ENCODE results near the gene TMEM222.
A peak's percentile ranks its signal among the peaks of the same experiment; 100 is the strongest.
"Not testable (repeated sequence)": the region's sequence is repeated elsewhere in the genome, so short reads cannot be mapped to it uniquely, and the experiment has no call there.

Gene TMEM222, protein sequence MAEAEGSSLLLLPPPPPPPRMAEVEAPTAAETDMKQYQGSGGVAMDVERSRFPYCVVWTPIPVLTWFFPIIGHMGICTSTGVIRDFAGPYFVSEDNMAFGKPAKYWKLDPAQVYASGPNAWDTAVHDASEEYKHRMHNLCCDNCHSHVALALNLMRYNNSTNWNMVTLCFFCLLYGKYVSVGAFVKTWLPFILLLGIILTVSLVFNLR

DNA sequence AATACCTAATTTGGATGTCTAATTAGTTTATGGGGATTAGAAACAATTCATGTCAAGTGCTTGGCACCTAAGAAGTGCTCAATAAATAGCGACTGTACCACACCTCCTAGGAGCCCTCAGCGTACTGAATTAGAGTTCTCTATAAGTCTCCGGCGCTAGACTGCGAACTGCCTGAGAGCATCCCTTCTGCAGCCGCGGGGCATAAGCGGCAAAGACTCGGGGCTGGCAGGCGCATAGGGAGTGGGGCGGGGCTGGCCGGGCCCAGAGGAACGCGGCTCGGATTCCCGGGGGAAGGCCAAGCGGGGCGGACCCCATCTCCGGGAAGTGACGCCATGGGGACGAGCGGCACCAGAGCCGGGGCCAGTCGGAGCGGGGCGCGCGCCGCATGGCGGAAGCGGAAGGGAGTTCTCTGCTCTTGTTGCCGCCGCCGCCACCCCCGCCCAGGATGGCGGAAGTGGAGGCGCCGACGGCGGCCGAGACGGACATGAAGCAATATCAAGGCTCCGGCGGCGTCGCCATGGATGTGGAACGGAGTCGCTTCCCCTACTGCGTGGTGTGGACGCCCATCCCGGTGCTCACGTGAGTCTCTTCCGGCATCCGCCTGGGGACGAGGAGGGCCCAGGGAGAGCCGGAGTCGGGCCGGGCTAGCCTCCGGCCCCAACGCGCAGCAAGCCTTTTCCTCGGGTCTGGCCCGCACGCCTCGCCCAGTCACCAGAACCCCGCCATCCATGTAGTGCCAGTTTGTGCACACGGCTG lies at the start of gene TMEM222:
TMEM222 (plus strand) TSS at position 351 of the 756 bp plus-strand sequence; CDS start at position 386, 35 bp downstream.
- DNase-seq, result peak; percentile 75 to 99 (median 97)

DNA sequence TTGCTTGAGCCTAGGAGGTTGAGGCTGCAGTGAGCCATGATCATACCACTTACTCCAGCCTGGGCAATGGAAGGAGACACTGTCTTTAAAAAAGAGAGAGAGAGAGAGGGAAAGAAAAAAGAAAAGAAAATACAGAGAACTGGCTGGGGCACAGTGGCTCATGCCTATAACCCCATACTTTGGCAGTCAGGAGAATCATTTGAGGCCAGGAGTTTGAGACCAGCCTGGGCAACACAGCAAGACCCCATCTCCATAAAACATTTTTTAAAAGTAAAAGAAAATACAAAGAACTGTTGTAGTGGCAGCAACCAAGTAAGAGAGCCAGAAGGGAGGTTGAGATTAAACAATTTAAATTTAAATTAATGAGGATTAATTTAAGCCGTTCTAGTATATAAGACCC lies 47.8 kb upstream of the TMEM222 start:
- no peak for DNase-seq

DNA sequence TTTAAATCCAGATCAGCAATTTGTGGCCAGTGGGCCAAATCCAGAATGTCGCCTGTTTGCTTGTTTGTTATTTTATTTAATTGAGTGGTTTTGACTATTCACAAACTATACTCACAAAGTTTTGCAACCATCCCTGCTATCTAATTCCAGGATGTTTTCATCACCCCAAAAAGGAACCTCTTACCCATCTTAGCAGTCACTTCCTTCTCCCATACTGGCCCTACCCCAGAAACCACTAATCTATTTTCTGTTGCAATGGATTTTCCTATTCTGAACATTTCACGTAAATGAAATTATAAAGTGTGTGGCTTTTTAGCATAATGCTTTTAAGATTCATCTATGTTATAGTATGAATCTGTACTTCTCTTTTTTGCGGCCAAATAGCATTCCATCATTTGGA lies 46.3 kb upstream of the TMEM222 start:
- DNase-seq, result no peak

DNA sequence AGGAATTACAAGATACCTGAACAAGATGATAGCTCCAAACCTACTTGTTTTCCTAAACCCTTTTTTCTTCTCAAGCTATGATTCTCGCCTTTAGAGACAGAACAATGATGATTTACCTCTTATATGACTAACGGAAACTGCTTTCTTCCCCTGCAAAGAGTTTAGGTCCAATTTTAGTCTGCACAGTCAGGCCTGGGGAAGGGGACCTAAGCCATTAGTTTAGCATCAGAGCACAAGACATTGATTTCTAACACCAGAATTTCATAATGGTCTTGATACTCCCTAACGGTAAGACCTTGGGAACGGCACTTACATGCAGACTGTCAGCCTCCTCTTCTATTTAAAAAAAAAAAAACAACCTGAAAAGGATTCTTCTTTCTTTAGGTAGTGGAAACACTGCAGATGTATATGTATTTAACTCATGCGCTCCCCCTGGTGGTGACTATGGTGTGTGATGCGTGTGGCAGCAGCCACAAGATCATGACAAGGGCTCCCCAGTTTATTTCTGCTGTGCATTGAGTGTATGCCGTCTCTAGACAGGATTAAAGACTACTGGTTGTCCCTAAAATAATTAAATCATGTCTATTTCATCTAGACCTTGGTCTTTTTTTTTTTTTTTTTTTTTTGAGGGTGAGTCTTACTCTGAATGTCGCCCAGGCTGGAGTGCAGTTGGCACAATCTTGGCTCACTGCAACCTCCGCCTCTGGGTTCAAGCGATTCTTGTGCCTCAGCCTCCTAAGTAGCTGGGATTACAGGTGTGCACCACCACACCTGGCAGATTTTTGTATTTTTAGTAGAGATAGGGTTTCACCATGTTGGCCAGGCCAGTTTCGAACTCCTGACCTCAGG lies 37.3 kb upstream of the TMEM222 start:
- DNase-seq, result peak in 42 of 51 donors; percentile 2 to 88 (median 50)

DNA sequence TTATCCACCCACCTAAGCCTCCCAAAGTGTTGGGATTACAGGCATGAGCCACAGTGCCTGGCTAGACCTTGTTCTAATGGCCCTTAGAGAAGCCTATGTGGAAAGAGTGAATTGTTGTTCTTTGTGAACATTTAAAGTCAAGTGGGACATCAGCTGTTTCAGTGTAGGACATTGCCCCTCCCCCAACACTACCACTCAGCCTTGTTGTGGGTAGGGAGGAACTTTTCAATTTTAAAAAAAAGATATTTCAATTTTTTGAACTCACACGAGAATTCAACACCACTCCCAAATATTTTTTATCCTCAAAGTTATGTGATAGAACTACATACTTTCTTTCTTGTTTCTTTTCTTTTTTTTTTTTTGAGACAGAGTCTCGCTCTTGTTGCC lies 36.7 kb upstream of the TMEM222 start:
- DNase-seq, result no peak

DNA sequence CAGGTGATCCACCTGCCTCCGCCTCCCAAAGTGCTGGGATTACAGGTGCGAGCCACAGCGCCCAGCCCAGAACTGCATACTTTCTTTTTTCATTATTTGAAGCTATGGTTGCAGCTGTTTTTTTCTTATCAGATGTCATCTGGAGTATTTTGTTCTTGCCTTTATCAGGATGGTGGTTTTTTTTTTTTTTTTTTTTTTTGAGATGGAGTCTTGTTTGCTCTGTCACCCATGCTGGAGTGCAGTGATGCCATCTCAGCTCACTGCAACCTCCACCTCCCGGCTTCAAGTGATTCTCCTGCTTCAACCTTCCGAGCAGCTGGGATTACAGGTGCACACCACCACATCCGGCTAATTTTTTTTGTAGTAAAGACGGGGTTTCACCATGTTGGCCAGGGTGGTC lies 36.1 kb upstream of the TMEM222 start:
- DNase-seq, result not testable (repeated sequence)

DNA sequence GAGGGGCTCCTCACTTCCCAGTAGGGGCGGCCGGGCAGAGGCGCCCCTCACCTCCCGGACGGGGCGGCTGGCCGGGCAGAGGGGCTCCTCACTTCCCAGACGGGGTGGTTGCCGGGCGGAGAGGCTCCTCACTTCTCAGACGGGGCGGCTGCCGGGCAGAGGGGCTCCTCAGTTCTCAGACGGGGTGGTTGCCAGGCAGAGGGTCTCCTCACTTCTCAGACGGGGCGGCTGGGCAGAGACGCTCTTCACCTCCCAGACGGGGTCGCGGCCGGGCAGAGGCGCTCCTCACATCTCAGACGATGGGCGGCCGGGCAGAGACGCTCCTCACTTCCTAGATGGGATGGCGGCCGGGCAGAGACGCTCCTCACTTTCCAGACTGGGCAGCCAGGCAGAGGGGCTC lies 32.8 kb upstream of the TMEM222 start:
- not testable (repeated sequence) for DNase-seq

DNA sequence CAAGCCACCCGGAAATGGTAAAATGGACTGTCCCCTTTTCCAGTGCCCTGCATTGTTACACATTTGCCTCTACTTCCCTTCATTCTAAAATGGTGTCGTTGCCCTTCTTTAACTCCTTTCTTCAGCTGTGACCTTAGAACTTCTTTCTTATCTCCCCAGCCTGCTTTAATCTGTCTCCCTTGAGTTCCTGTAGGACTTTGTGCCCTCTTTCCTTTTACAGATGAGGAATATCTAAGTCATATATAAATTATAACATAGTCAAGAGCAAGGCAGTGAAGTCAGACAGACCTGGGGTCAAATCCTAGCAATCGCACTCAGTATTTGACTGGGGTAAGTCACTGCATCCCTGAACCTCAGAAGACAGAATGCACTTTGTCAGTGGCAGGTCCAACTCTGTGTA lies 31.4 kb upstream of the TMEM222 start:
- DNase-seq, result no peak

DNA sequence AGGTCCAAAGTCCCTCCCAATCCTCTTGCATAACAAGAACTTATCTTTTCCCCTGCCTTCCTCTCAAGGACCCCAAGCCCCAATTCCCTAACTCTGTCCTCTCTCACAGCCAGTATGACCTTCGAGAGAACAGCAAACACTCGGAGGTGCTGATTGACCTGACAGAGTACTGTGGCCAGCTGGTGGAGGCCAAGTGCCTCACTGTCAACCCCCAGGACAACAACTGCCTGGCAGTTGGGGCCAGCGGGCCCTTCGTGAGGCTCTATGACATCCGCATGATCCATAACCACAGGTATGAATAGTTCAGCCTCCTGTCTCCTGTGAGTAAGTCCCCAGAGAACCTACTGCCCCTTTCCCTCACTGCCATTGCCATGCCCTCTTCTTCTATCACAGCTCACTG lies 29.9 kb upstream of the TMEM222 start:
- no peak for DNase-seq

DNA sequence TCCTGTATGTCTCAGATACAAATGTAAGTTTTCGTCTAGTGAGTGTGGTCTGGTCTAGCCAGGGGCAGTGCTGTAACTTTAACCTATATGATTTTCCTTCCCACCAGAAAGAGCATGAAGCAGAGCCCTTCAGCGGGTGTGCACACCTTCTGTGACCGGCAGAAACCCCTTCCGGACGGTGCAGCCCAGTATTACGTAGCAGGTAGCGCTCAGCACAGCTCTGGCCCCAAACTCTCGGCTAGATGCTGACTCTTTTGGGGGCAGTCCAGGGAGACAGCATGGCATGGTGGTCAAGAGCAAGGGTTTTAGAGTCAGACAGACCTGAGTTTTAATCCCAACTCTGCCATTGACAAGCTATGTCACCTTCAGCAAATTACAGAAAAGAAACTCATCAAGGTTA lies 28.0 kb upstream of the TMEM222 start:
- DNase-seq, result no peak

DNA sequence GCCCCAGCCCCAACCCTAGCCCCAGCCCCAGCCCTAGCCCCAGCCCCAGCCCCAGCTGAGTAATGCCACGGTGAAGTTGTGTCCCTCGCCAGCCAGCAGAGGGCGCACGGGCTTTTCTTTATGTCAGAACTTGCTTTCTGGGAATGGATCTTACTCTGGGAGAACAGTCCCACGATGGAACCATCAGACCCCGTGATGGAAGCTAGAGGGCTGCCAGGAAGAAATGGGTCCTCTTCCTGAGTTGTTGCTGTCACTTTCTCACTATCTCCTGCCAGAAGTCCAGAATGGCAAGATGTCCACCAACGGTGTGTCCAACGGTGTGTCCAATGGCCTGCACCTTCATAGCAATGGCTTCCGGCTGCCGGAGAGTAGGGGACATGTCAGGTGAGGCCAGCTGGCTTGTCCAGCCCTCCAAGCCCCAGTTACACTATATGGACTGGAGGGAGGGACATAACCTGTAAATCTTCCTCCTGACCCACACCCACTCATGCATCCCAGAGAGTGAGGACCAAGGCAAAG lies 25.1 kb upstream of the TMEM222 start:
- DNase-seq, result peak in 46 of 51 donors; percentile 1 to 75 (median 40)

DNA sequence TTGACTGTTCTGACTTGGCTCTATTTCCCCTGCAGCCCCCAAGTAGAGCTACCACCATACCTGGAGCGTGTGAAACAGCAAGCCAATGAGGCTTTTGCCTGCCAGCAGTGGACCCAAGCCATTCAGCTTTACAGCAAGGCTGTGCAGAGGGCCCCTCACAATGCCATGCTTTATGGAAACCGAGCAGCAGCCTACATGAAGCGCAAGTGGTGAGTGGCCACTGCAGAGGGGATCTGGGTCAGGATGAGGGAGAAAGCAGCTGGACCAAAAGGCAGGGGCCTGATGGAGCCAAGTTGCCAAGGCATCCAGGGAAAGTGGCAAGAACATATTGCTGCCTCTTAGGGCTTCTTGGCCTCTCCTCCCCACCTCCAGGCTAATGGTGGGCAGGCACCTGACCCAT lies 24.1 kb upstream of the TMEM222 start:
- DNase-seq, result no peak

DNA sequence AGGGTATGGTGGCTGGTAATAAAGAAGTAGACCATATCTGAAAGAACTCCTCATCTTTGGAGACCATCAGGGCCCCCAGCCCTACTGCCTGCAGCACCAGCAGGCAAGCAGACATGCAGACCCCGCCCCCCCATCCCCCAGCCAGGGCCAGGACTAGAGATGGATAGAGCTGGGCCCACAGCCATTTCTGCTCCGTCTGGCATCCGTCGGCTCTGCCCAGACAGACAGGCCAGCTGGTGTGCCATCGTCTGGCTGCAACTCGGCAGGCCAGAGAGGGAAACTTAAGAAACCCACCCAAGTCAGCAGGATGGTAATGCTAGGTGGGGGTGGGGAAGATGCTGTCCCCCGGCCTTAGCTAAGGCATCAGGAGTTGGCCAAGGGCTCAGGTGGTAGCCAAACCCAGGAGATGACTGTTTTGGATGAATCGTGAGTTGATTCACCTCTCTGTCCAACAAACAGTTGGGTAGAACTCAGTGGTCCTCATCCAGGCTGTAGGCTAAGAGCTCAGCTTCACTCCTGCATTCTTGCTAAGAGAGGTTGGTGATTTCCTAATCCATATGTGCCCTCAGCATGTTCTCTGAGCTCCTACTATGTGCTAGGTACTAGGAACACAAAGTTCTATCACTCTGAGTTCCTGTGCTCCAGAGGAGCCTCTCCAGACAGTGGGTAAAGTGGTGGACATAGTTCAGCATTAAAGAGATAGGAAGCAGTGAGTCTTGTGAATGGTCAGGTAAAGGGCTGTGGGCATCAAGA lies 23.2 kb upstream of the TMEM222 start:
- DNase-seq, result peak in 1 of 51 donors; percentile 13

DNA sequence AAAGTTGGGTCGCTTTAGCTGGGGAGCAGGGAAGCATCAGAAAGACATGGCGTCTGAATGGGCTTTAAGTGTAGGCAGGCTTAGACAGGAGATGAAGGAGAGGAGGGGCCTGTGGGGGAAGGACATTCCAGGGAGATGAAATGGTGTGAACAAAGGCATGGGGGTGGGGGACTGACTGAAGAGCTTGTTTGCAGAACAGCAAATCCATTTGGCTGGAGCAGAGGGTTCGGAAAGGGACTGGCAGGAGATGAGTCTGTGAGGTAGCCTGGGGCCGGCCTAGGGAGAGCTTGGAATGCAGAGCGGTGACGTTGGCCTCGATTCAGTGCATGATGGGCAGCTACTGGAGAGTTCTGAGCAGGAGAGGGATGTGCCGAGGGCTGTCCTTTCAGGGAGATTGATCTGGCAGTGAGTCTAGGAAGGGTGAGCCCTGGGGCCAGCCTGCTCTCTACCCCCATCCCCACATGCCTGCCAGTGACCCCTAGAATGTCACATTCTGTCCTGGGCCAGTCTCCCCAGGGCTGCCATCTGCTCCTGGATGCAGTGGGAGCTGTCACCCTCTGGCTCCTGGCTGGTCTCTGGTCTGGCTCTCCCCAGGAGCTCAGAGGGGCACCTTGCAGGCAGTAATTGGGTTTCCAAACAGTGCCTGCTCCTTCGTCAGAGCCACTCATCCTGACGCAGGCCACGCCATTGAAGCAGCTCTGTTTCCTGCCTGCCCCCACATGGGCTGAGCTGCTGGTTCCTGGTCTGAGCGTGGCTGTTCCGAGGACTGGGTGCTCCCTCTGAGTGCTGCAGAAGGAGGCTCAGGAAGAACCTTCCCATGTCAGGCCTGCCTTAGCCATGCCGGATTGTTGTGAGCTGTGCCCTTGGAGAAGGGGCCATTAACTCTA lies 22.3 kb upstream of the TMEM222 start:
- peak in 43 of 51 donors; percentile 4 to 81 (median 49) for DNase-seq

DNA sequence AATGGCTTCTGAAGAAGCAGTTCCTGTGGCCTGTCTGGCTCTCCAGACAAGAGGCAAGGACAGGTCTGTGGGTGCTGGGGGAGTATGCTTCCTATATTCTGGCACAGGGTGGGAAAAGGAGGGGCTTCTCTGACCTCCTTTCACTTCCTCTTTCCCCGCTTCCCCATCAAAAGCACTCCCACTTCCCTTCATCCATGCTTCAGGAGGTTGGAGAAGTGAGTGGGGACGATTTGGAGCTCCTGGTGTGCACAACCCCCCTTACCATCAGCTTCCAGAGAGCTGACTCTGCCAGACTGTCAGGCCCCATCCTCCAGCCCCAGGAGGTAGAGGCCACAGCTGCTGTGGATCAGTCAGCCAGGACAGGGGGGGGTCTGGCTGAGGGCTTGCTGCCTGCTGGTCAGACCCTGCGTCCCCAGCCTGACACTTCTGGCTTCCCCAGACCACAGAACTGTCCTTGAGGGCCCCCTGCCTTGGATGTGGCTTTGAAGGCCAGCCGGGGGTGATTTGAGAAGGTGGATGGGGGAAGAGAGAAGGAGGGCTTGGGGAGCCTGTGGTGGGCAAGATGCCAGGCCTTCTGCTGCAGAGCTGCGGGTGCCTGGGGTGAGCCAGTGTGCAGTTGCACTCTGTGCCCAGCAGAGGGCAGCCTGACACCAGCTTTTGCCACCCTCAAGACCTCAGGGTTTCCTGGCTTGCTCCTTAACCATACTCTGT lies 21.5 kb upstream of the TMEM222 start:
- DNase-seq, result peak in 50 of 51 donors; percentile 33 to 86 (median 72)

DNA sequence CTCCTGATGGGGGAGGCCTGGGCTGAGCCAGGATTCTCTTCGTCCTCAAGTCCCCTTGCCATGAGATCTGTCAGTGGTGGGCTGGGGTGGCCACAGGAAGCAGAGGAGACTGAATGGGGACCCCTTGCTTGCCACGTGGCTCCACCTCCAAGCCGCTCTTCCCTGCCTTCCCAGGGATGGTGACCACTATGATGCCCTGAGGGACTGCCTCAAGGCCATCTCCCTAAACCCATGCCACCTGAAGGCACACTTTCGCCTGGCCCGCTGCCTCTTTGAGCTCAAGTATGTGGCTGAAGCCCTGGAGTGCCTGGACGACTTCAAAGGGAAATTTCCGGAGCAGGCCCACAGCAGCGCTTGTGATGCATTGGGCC lies 20.9 kb upstream of the TMEM222 start:
- DNase-seq, result no peak

DNA sequence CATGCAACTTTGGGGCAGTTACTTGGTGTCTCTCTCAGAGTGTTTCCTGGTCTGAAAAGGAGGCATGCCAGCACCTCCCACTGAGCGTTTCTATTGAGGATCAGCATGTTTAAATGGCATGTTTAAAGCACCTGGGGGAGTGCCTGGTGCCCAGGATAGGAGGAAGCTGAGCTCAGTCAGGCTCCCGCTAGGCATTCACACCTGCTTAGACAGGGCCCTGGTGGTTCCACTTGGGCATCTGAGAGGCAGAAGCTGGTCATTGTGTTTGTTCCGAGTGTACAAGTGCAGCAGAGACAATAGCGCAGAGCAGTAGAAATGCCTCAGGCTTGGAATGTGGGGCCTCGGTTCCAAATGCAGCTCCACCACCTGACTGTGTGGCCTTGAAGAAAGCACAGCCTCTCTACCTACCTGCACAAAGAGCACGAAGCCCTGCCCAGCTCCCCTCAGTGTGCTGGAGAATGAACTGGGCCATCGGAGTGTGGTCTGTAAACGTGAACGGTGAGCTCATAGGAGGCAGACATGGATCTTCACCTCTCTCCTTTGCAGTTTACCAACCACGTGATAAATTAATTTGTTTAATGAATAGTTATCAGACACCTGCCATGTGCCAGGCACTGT lies 20.3 kb upstream of the TMEM222 start:
- no peak for DNase-seq

DNA sequence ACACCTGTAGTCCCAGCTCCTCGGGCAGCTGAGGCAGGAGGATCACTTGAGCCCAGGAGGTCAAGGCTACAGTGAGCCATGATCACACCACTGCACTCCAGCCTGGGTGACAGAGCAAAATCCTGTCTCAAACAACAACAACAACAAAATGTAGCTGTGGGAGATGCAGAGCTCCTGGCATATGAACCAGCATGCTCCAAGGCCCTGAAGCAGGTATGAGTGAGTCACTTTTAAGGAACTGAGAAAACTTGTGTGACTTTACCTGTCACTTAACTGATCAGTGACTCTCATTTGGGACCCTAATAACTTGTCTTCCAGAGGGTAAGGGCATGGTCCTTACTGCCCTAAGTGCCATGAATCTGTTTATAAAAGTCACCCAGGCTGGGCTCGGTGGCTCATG lies 19.4 kb upstream of the TMEM222 start:
- DNase-seq, result no peak

DNA sequence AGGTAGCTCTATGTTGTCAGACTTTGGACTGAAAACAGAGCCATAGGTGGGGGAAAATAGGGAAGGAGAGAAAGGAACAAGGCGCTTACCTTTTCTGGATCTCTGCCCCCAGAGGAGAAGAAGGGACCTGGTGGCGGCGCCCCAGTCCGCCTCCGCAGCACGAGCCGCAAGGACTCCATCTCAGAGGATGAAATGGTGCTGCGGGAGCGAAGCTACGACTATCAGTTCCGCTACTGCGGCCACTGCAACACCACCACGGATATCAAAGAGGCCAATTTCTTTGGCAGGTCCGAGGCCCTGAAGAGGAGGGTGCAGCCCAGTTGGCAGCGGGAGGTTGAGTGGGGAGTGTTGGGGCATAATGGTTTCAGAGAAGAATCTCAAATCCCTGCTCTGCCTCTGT lies 18.5 kb upstream of the TMEM222 start:
- DNase-seq, result no peak
